ENCODE data around the gene PTPN4.
"Not testable (repeated sequence)": the region's sequence is repeated elsewhere in the genome, so short reads cannot be mapped to it uniquely, and the experiment has no call there.

PTPN4 gene

GRCh38 chr2:119804409-119804808 is 44.7 kb downstream of the PTPN4 start:
- H3K79me2 ChIP-seq (ENCODE audit: control insufficient read depth, insufficient read depth, low read length, unreplicated experiment) = peaks cover 13% of the 10 kb centered on the region
- not testable (repeated sequence) for H3K36me3 ChIP-seq (ENCODE audit: insufficient read depth, low read length); H3K27me3 ChIP-seq (ENCODE audit: insufficient read depth, low read length); H3K27ac ChIP-seq (ENCODE audit: low read depth, low read length); H2AFZ ChIP-seq (ENCODE audit: low read length, unreplicated experiment); H3K4me3 ChIP-seq (ENCODE audit: low read depth, low read length)
- H3K4me1 ChIP-seq (ENCODE audit: control insufficient read depth, insufficient read depth, low read length, unreplicated experiment) = peaks cover 14% of the 10 kb centered on the region

GRCh38 chr2:119808516-119809147 is 48.9 kb downstream of the PTPN4 start:
- Histone ChIP-seq H3K4me3 (ENCODE audit: low read depth, low read length) (peak overlapping the region; percentile 56), H3K4me1 (ENCODE audit: control insufficient read depth, insufficient read depth, low read length, unreplicated experiment) (peaks cover 24% of the 10 kb centered on the region), H3K27ac (ENCODE audit: low read depth, low read length) (peak overlapping the region; percentile 89), H3K79me2 (ENCODE audit: control insufficient read depth, insufficient read depth, low read length, unreplicated experiment) (peaks cover 7% of the 10 kb centered on the region), H2AFZ (ENCODE audit: low read length, unreplicated experiment) (no peak overlapping the region), H3K36me3 (ENCODE audit: insufficient read depth, low read length) (0 out of 2 replicates have a peak, but pooled peaks cover 5% of the 10 kb centered on the region), H3K27me3 (ENCODE audit: insufficient read depth, low read length) (no peaks in the 10 kb centered on the region)

- H3K4me3 ChIP-seq (ENCODE audit: low read depth, low read length) = peak overlapping the region; percentile 56
- no peaks in the 10 kb centered on the region for H3K27me3 ChIP-seq (ENCODE audit: insufficient read depth, low read length)
- peaks cover 2% of the 10 kb centered on the region for H3K79me2 ChIP-seq (ENCODE audit: control insufficient read depth, insufficient read depth, low read length, unreplicated experiment)
- peak overlapping the region; percentile 89 for H3K27ac ChIP-seq (ENCODE audit: low read depth, low read length)
- 0 out of 2 replicates have a peak, but pooled peaks cover 5% of the 10 kb centered on the region for H3K36me3 ChIP-seq (ENCODE audit: insufficient read depth, low read length)
- H2AFZ ChIP-seq (ENCODE audit: low read length, unreplicated experiment) = peak overlapping the region; percentile 53
- peaks cover 24% of the 10 kb centered on the region for H3K4me1 ChIP-seq (ENCODE audit: control insufficient read depth, insufficient read depth, low read length, unreplicated experiment)
These were observed 49.8 kb downstream of the PTPN4 start for GRCh38 chr2:119809339-119810048.

GRCh38 chr2:119810049-119810630 is 50.4 kb downstream of the PTPN4 start:
- H3K79me2 ChIP-seq (ENCODE audit: control insufficient read depth, insufficient read depth, low read length, unreplicated experiment) = no peaks in the 10 kb centered on the region
- no peak overlapping the region for H2AFZ ChIP-seq (ENCODE audit: low read length, unreplicated experiment)
- peak overlapping the region; percentile 56 for H3K4me3 ChIP-seq (ENCODE audit: low read depth, low read length)
- H3K27me3 ChIP-seq (ENCODE audit: insufficient read depth, low read length) = no peaks in the 10 kb centered on the region
- H3K4me1 ChIP-seq (ENCODE audit: control insufficient read depth, insufficient read depth, low read length, unreplicated experiment) = peaks cover 24% of the 10 kb centered on the region
- H3K27ac ChIP-seq (ENCODE audit: low read depth, low read length) = peak overlapping the region; percentile 89
- H3K36me3 ChIP-seq (ENCODE audit: insufficient read depth, low read length) = 0 out of 2 replicates have a peak, but pooled peaks cover 5% of the 10 kb centered on the region

GRCh38 chr2:119814216-119814615 is 54.5 kb downstream of the PTPN4 start:
- Histone ChIP-seq H3K79me2 (ENCODE audit: control insufficient read depth, insufficient read depth, low read length, unreplicated experiment) (peaks cover 3% of the 10 kb centered on the region), H3K36me3 (ENCODE audit: insufficient read depth, low read length) (0 out of 2 replicates have a peak, but pooled peaks cover 5% of the 10 kb centered on the region), H3K4me3 (ENCODE audit: low read depth, low read length) (no peak overlapping the region)

GRCh38 chr2:119818792-119819191 is 59.1 kb downstream of the PTPN4 start:
- Histone ChIP-seq H3K27me3 (ENCODE audit: insufficient read depth, low read length) (no peaks in the 10 kb centered on the region), H3K36me3 (ENCODE audit: insufficient read depth, low read length) (no peaks in the 10 kb centered on the region), H3K4me1 (ENCODE audit: control insufficient read depth, insufficient read depth, low read length, unreplicated experiment) (peaks cover 28% of the 10 kb centered on the region), H3K27ac (ENCODE audit: low read depth, low read length) (no peak overlapping the region), H2AFZ (ENCODE audit: low read length, unreplicated experiment) (no peak overlapping the region), H3K79me2 (ENCODE audit: control insufficient read depth, insufficient read depth, low read length, unreplicated experiment) (peaks cover 3% of the 10 kb centered on the region), H3K4me3 (ENCODE audit: low read depth, low read length) (no peak overlapping the region)

More at GRCh38 chr2:119814216-119814615, 54.5 kb downstream of the PTPN4 start:
- Histone ChIP-seq H2AFZ (ENCODE audit: low read length, unreplicated experiment) (no peak overlapping the region), H3K27me3 (ENCODE audit: insufficient read depth, low read length) (no peaks in the 10 kb centered on the region), H3K27ac (ENCODE audit: low read depth, low read length) (no peak overlapping the region), H3K4me1 (ENCODE audit: control insufficient read depth, insufficient read depth, low read length, unreplicated experiment) (peaks cover 15% of the 10 kb centered on the region)

GRCh38 chr2:119819846-119820245 is 60.1 kb downstream of the PTPN4 start:
- H3K27me3 ChIP-seq (ENCODE audit: insufficient read depth, low read length) = no peaks in the 10 kb centered on the region
- no peaks in the 10 kb centered on the region for H3K36me3 ChIP-seq (ENCODE audit: insufficient read depth, low read length)
- peak overlapping the region; percentile 66 for H3K27ac ChIP-seq (ENCODE audit: low read depth, low read length)
- H3K4me3 ChIP-seq (ENCODE audit: low read depth, low read length) = no peak overlapping the region
- H2AFZ ChIP-seq (ENCODE audit: low read length, unreplicated experiment) = no peak overlapping the region
- H3K4me1 ChIP-seq (ENCODE audit: control insufficient read depth, insufficient read depth, low read length, unreplicated experiment) = peaks cover 31% of the 10 kb centered on the region
- H3K79me2 ChIP-seq (ENCODE audit: control insufficient read depth, insufficient read depth, low read length, unreplicated experiment) = peaks cover 3% of the 10 kb centered on the region

- H3K79me2 ChIP-seq (ENCODE audit: control insufficient read depth, insufficient read depth, low read length, unreplicated experiment) = peaks cover 3% of the 10 kb centered on the region
- H3K4me3 ChIP-seq (ENCODE audit: low read depth, low read length) = no peak overlapping the region
- no peaks in the 10 kb centered on the region for H3K27me3 ChIP-seq (ENCODE audit: insufficient read depth, low read length)
- H3K36me3 ChIP-seq (ENCODE audit: insufficient read depth, low read length) = no peaks in the 10 kb centered on the region
- H3K27ac ChIP-seq (ENCODE audit: low read depth, low read length) = peak overlapping the region; percentile 66
- H3K4me1 ChIP-seq (ENCODE audit: control insufficient read depth, insufficient read depth, low read length, unreplicated experiment) = peaks cover 31% of the 10 kb centered on the region
- H2AFZ ChIP-seq (ENCODE audit: low read length, unreplicated experiment) = no peak overlapping the region
These were observed 60.6 kb downstream of the PTPN4 start for GRCh38 chr2:119820275-119820674.

GRCh38 chr2:119821266-119821665 is 61.5 kb downstream of the PTPN4 start:
- H3K36me3 ChIP-seq (ENCODE audit: insufficient read depth, low read length) = no peaks in the 10 kb centered on the region
- H3K4me1 ChIP-seq (ENCODE audit: control insufficient read depth, insufficient read depth, low read length, unreplicated experiment) = peaks cover 31% of the 10 kb centered on the region
- H2AFZ ChIP-seq (ENCODE audit: low read length, unreplicated experiment) = no peak overlapping the region
- H3K27ac ChIP-seq (ENCODE audit: low read depth, low read length) = no peak overlapping the region
- H3K4me3 ChIP-seq (ENCODE audit: low read depth, low read length) = no peak overlapping the region
- peaks cover 3% of the 10 kb centered on the region for H3K79me2 ChIP-seq (ENCODE audit: control insufficient read depth, insufficient read depth, low read length, unreplicated experiment)
- no peaks in the 10 kb centered on the region for H3K27me3 ChIP-seq (ENCODE audit: insufficient read depth, low read length)

GRCh38 chr2:119823734-119824334 is 64.1 kb downstream of the PTPN4 start:
- Histone ChIP-seq H3K4me3 (ENCODE audit: low read depth, low read length) (no peak overlapping the region), H3K4me1 (ENCODE audit: control insufficient read depth, insufficient read depth, low read length, unreplicated experiment) (peaks cover 41% of the 10 kb centered on the region), H3K36me3 (ENCODE audit: insufficient read depth, low read length) (no peaks in the 10 kb centered on the region), H3K27me3 (ENCODE audit: insufficient read depth, low read length) (no peaks in the 10 kb centered on the region), H3K79me2 (ENCODE audit: control insufficient read depth, insufficient read depth, low read length, unreplicated experiment) (no peaks in the 10 kb centered on the region), H2AFZ (ENCODE audit: low read length, unreplicated experiment) (peak overlapping the region; percentile 63), H3K27ac (ENCODE audit: low read depth, low read length) (no peak overlapping the region)
